WTC11 (cell line): ENCODE results near the gene LTA4H. TPM values are rescaled to one million over a fixed set of nuclear protein-coding genes. Genes with fewer than 3 reads are reported as not detected.

Experiments
- ATAC-seq: fragments of 200-7000 bp; cut with Tn5 transposase; 2 replicates; pipeline ENCODE4 v1.10.0; 2021; ENCODE audit warnings: mild to moderate bottlenecking, moderate library complexity
- CTCF ChIA-PET: fragments of 300-600 bp; sonication (Branson Sonifier 250); formaldehyde crosslinking; loops from one replicate; lab custom pipeline; 2021; ENCODE audit warnings: antibody characterized with exemption; lab: Charles Lee
- POLR2A ChIA-PET: fragments of 350-600 bp; sonication (Branson Sonifier 250); formaldehyde crosslinking; loops from one replicate; lab custom pipeline; 2021; ENCODE audit warnings: antibody characterized with exemption; lab: Charles Lee
- DNase-seq: peaks from one replicate; pipeline ENCODE4 v3.0.0; 2021; ENCODE audit warnings: low spot score
- H3K27ac Mint-ChIP-seq: 2 replicates; pipeline ENCODE4 v1.8.0; 2021; ENCODE audit warnings: mixed read lengths
- H3K27me3 Mint-ChIP-seq: 2 replicates; pipeline ENCODE4 v1.8.0; 2021; ENCODE audit warnings: low read depth, mild to moderate bottlenecking, moderate library complexity, mixed read lengths
- H3K36me3 Mint-ChIP-seq: 2 replicates; pipeline ENCODE4 v1.8.0; 2021; ENCODE audit warnings: mixed read lengths
- H3K4me1 Mint-ChIP-seq: 2 replicates; pipeline ENCODE4 v1.8.0; 2022; ENCODE audit warnings: mixed read lengths
- H3K4me3 Mint-ChIP-seq: 2 replicates; pipeline ENCODE4 v1.8.0; 2021; ENCODE audit warnings: mild to moderate bottlenecking, moderate library complexity, mixed read lengths
- H3K9me3 Mint-ChIP-seq: 2 replicates; pipeline ENCODE4 v1.8.0; 2021; ENCODE audit warnings: mixed read lengths
- ESRRA ChIP-seq: sonication (generic); formaldehyde crosslinking; IDR thresholded peaks from 2 replicates; pipeline ENCODE4 v1.8.1; 2022; ENCODE audit warnings: mild to moderate bottlenecking, missing genetic modification reagents, borderline replicate concordance
- ETV6 ChIP-seq: sonication (generic); formaldehyde crosslinking; IDR thresholded peaks from 2 replicates; pipeline ENCODE4 v1.8.1; 2022; ENCODE audit warnings: mild to moderate bottlenecking, missing genetic modification reagents
- FOXJ3 ChIP-seq: sonication (generic); formaldehyde crosslinking; IDR thresholded peaks from 2 replicates; pipeline ENCODE4 v1.9.0; 2021; ENCODE audit warnings: missing genetic modification reagents, mild to moderate bottlenecking, borderline replicate concordance
- FOXK1 ChIP-seq: sonication (generic); formaldehyde crosslinking; IDR thresholded peaks from 2 replicates; pipeline ENCODE4 v1.8.0; 2022; ENCODE audit warnings: mild to moderate bottlenecking, moderate library complexity, missing genetic modification reagents
- FOXP4 ChIP-seq: sonication (generic); formaldehyde crosslinking; IDR thresholded peaks from 2 replicates; pipeline ENCODE4 v1.8.0; 2022; ENCODE audit warnings: mild to moderate bottlenecking, missing genetic modification reagents
- MYBL2 ChIP-seq: sonication (generic); formaldehyde crosslinking; IDR thresholded peaks from 2 replicates; pipeline ENCODE4 v1.8.1; 2023; ENCODE audit warnings: mild to moderate bottlenecking, moderate library complexity, missing genetic modification reagents
- NFATC4 ChIP-seq: fragments of 250-450 bp; sonication (Bioruptor Pico); IDR thresholded peaks from 2 replicates; pipeline ENCODE4 v1.9.0; 2021; ENCODE audit warnings: mild to moderate bottlenecking
- NFE2L1 ChIP-seq: sonication (generic); formaldehyde crosslinking; IDR thresholded peaks from 2 replicates; pipeline ENCODE4 v1.8.1; 2023; ENCODE audit warnings: missing genetic modification reagents
- NFYB ChIP-seq: sonication (generic); formaldehyde crosslinking; conservative IDR thresholded peaks from 2 replicates; pipeline ENCODE4 v1.8.0; 2022; ENCODE audit warnings: low read depth, missing genetic modification reagents
- NR2C2 ChIP-seq: sonication (generic); formaldehyde crosslinking; IDR thresholded peaks from 2 replicates; pipeline ENCODE4 v1.8.0; 2022; ENCODE audit warnings: mild to moderate bottlenecking, missing genetic modification reagents
- PRRX2 ChIP-seq: fragments of 250-450 bp; sonication (Bioruptor Pico); IDR thresholded peaks from 2 replicates; pipeline ENCODE4 v1.8.0; 2021; ENCODE audit warnings: mild to moderate bottlenecking
- SMAD3 ChIP-seq: sonication (generic); formaldehyde crosslinking; IDR thresholded peaks from 2 replicates; pipeline ENCODE4 v1.8.0; 2022; ENCODE audit warnings: missing genetic modification reagents, mild to moderate bottlenecking, borderline replicate concordance
- SP1 ChIP-seq: sonication (generic); formaldehyde crosslinking; conservative IDR thresholded peaks from 2 replicates; pipeline ENCODE4 v1.8.1; 2022; ENCODE audit warnings: missing genetic modification reagents
- TEAD1 ChIP-seq: sonication (generic); formaldehyde crosslinking; IDR thresholded peaks from 2 replicates; pipeline ENCODE4 v1.8.0; 2022; ENCODE audit warnings: mild to moderate bottlenecking, missing genetic modification reagents
- ZBTB21 ChIP-seq: sonication (generic); formaldehyde crosslinking; IDR thresholded peaks from 2 replicates; pipeline ENCODE4 v1.8.1; 2023; ENCODE audit warnings: mild to moderate bottlenecking, missing genetic modification reagents, borderline replicate concordance
- ZNF121 ChIP-seq: sonication (generic); formaldehyde crosslinking; IDR thresholded peaks from 2 replicates; pipeline ENCODE4 v1.8.0; 2023; ENCODE audit warnings: missing genetic modification reagents
- ZNF396 ChIP-seq: fragments of 250-450 bp; sonication (Bioruptor Pico); IDR thresholded peaks from 2 replicates; pipeline ENCODE4 v1.8.0; 2021; ENCODE audit warnings: mild to moderate bottlenecking, moderate library complexity, borderline replicate concordance
- ZNF416 ChIP-seq: fragments of 250-450 bp; sonication (Bioruptor Pico); IDR thresholded peaks from 2 replicates; pipeline ENCODE4 v1.9.0; 2021; ENCODE audit warnings: mild to moderate bottlenecking, inconsistent platforms
- total RNA-seq: library from RNA; stranded (reverse); gene quantifications from 3 replicates; pipeline ENCODE4 v1.2.3, GENCODE V29; 2021
- TF ChIP-seq, protein P1 (sequence below): fragments of 250-450 bp; sonication (Bioruptor Pico); IDR thresholded peaks from 2 replicates; pipeline ENCODE4 v1.9.0; 2021; ENCODE audit warnings: mild to moderate bottlenecking, borderline replicate concordance
- TF ChIP-seq, protein P2 (sequence below): sonication (generic); formaldehyde crosslinking; IDR thresholded peaks from 2 replicates; pipeline ENCODE4 v1.8.0; 2023; ENCODE audit warnings: missing genetic modification reagents
- TF ChIP-seq, protein P3 (sequence below): sonication (generic); formaldehyde crosslinking; IDR thresholded peaks from 2 replicates; pipeline ENCODE4 v1.8.0; 2023; ENCODE audit warnings: mild to moderate bottlenecking, missing genetic modification reagents
- TF ChIP-seq, protein P4 (sequence below): fragments of 250-450 bp; sonication (Bioruptor Pico); IDR thresholded peaks from 2 replicates; pipeline ENCODE4 v2.1.2; 2022; ENCODE audit warnings: mild to moderate bottlenecking, moderate library complexity
- TF ChIP-seq, protein P5 (sequence below): fragments of 250-450 bp; sonication (Bioruptor Pico); IDR thresholded peaks from 2 replicates; pipeline ENCODE4 v1.9.0; 2021; ENCODE audit warnings: mild to moderate bottlenecking

Gene LTA4H
- total RNA-seq, 1 experiment from 2014 or later, result 134 TPM

DNA sequence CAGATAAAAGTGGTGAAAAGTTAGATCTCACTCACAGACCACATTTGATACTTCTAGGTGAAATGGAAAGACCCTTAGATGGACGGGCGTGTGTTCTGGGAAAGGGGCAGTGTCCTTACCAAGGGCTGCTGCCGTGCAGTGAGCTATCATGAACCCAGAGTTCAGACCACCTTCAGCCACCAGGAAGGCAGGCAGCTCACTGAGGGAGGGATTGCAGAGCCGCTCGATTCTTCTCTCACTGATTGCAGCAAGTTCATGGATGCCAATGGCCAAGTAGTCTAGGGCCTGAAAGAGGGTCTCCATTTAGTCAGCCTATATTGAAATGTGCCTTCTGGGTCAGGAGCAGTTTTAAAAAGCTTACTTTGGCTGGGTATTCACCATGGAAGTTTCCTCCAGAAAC lies 55.0 kb downstream of the LTA4H start:
- Mint-ChIP-seq H3K36me3 (no peaks in the 10 kb centered on the region), H3K4me3 (no peak overlapping the region)
- TF ChIP-seq TEAD1 (CRISPR knock-in tag) (no peak), ETV6 (CRISPR knock-in tag) (no peak), ZNF416 (no peak), FOXK1 (CRISPR knock-in tag) (no peak), NR2C2 (CRISPR knock-in tag) (no peak), NFATC4 (CRISPR knock-in tag) (no peak), NFE2L1 (no peak), MYBL2 (CRISPR knock-in tag) (no peak), ZNF121 (CRISPR knock-in tag) (no peak)
- TF ChIP-seq, protein P1, sequence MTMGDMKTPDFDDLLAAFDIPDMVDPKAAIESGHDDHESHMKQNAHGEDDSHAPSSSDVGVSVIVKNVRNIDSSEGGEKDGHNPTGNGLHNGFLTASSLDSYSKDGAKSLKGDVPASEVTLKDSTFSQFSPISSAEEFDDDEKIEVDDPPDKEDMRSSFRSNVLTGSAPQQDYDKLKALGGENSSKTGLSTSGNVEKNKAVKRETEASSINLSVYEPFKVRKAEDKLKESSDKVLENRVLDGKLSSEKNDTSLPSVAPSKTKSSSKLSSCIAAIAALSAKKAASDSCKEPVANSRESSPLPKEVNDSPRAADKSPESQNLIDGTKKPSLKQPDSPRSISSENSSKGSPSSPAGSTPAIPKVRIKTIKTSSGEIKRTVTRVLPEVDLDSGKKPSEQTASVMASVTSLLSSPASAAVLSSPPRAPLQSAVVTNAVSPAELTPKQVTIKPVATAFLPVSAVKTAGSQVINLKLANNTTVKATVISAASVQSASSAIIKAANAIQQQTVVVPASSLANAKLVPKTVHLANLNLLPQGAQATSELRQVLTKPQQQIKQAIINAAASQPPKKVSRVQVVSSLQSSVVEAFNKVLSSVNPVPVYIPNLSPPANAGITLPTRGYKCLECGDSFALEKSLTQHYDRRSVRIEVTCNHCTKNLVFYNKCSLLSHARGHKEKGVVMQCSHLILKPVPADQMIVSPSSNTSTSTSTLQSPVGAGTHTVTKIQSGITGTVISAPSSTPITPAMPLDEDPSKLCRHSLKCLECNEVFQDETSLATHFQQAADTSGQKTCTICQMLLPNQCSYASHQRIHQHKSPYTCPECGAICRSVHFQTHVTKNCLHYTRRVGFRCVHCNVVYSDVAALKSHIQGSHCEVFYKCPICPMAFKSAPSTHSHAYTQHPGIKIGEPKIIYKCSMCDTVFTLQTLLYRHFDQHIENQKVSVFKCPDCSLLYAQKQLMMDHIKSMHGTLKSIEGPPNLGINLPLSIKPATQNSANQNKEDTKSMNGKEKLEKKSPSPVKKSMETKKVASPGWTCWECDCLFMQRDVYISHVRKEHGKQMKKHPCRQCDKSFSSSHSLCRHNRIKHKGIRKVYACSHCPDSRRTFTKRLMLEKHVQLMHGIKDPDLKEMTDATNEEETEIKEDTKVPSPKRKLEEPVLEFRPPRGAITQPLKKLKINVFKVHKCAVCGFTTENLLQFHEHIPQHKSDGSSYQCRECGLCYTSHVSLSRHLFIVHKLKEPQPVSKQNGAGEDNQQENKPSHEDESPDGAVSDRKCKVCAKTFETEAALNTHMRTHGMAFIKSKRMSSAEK, result no peak
- TF ChIP-seq, protein P2, sequence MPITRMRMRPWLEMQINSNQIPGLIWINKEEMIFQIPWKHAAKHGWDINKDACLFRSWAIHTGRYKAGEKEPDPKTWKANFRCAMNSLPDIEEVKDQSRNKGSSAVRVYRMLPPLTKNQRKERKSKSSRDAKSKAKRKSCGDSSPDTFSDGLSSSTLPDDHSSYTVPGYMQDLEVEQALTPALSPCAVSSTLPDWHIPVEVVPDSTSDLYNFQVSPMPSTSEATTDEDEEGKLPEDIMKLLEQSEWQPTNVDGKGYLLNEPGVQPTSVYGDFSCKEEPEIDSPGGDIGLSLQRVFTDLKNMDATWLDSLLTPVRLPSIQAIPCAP (CRISPR knock-in tag), result no peak
- TF ChIP-seq, all 79 proteins: peak for 0
- Mint-ChIP-seq H3K27ac (no peak overlapping the region), H3K27me3 (no peaks in the 10 kb centered on the region), H3K9me3 (no peaks in the 10 kb centered on the region), H3K4me1 (peaks cover 11% of the 10 kb centered on the region)
- no peak for DNase-seq
- no peak for ATAC-seq
- ChIA-PET CTCF (interaction anchor here (2.6 kb wide), 1 partner anchor 18 kb away, joined by 7 read pairs; no protein-coding TSS in a partner anchor), POLR2A (no interaction called here)

DNA sequence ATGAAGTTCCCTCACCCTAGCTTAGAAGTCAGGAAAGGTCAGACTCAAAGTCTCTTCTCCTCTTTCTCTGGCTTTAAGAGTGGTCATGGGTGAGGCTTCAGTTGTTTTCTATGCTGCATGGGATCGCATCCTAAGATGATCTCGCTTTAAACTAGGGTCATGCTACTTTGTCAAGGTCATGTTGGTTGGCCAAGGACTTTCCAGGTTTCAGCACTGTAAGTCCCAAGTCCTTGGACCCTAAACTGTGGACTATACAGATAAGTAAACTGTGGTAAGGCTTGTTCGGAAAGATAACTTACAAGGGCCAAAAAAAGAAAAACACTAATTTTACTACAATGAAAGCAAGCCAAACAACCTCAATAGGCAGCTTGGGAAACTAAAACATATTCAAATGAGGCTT lies 56.6 kb downstream of the LTA4H start:
- no peaks in the 10 kb centered on the region for H3K36me3 Mint-ChIP-seq
- H3K4me1 Mint-ChIP-seq, result peaks cover 11% of the 10 kb centered on the region
- no peak overlapping the region for H3K4me3 Mint-ChIP-seq
- H3K27ac Mint-ChIP-seq, result no peak overlapping the region
- ChIA-PET POLR2A (no interaction called here), CTCF (interaction anchor here (2.6 kb wide), 1 partner anchor 19 kb away, joined by 7 read pairs; no protein-coding TSS in a partner anchor)
- no peaks in the 10 kb centered on the region for H3K9me3 Mint-ChIP-seq
- no peak for ATAC-seq
- DNase-seq, result no peak
- H3K27me3 Mint-ChIP-seq, result no peaks in the 10 kb centered on the region
- no peak for TF ChIP-seq ESRRA (CRISPR knock-in tag)
- TF ChIP-seq, protein P3, sequence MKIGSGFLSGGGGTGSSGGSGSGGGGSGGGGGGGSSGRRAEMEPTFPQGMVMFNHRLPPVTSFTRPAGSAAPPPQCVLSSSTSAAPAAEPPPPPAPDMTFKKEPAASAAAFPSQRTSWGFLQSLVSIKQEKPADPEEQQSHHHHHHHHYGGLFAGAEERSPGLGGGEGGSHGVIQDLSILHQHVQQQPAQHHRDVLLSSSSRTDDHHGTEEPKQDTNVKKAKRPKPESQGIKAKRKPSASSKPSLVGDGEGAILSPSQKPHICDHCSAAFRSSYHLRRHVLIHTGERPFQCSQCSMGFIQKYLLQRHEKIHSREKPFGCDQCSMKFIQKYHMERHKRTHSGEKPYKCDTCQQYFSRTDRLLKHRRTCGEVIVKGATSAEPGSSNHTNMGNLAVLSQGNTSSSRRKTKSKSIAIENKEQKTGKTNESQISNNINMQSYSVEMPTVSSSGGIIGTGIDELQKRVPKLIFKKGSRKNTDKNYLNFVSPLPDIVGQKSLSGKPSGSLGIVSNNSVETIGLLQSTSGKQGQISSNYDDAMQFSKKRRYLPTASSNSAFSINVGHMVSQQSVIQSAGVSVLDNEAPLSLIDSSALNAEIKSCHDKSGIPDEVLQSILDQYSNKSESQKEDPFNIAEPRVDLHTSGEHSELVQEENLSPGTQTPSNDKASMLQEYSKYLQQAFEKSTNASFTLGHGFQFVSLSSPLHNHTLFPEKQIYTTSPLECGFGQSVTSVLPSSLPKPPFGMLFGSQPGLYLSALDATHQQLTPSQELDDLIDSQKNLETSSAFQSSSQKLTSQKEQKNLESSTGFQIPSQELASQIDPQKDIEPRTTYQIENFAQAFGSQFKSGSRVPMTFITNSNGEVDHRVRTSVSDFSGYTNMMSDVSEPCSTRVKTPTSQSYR, result no peak
- no peak for TF ChIP-seq ZBTB21
- TF ChIP-seq, protein P4, sequence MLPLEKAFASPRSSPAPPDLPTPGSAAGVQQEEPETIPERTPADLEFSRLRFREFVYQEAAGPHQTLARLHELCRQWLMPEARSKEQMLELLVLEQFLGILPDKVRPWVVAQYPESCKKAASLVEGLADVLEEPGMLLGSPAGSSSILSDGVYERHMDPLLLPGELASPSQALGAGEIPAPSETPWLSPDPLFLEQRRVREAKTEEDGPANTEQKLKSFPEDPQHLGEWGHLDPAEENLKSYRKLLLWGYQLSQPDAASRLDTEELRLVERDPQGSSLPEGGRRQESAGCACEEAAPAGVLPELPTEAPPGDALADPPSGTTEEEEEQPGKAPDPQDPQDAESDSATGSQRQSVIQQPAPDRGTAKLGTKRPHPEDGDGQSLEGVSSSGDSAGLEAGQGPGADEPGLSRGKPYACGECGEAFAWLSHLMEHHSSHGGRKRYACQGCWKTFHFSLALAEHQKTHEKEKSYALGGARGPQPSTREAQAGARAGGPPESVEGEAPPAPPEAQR (CRISPR knock-in tag), result no peak
- no peak for TF ChIP-seq NFYB (CRISPR knock-in tag)
- TF ChIP-seq ZNF396 (CRISPR knock-in tag), result no peak
- no peak for TF ChIP-seq FOXJ3 (CRISPR knock-in tag)
- no peak for TF ChIP-seq PRRX2 (CRISPR knock-in tag)
- TF ChIP-seq NFE2L1, result no peak
- TF ChIP-seq FOXP4 (CRISPR knock-in tag), result no peak
- TF ChIP-seq SP1, result no peak
- no peak for TF ChIP-seq SMAD3 (CRISPR knock-in tag)
- TF ChIP-seq, protein P5, sequence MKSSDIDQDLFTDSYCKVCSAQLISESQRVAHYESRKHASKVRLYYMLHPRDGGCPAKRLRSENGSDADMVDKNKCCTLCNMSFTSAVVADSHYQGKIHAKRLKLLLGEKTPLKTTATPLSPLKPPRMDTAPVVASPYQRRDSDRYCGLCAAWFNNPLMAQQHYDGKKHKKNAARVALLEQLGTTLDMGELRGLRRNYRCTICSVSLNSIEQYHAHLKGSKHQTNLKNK, result no peak
